Frontal cortex (tissue), 4 donors: ENCODE results near the gene USB1. TPM values are rescaled to one million over a fixed set of nuclear protein-coding genes. Genes with fewer than 3 reads are reported as not detected.
"Not testable (repeated sequence)": the region's sequence is repeated elsewhere in the genome, so short reads cannot be mapped to it uniquely, and the experiment has no call there.

Source experiments
- DNase-seq, 2 donors: peaks; one replicate each; pipeline ENCODE4 v3.0.0; 2012; ENCODE audit warnings: low spot score in 2 of 2
- FAIRE-seq: peaks from 2 replicates; lab custom pipeline; 2012; peaks lifted over from hg19 to GRCh38; lab: Jason Lieb, UNC
- total RNA-seq: library from RNA; depleted of rRNA; stranded (reverse); fragments of >200 nt; gene quantifications from one replicate; pipeline ENCODE4 v1.2.3, GENCODE V29; 2014
- donor health status: control.
- donor health status: control.
- donor health status: control.

The USB1 gene
- total RNA-seq, 1 donor from 2014 or later, result 3.7 TPM

DNA sequence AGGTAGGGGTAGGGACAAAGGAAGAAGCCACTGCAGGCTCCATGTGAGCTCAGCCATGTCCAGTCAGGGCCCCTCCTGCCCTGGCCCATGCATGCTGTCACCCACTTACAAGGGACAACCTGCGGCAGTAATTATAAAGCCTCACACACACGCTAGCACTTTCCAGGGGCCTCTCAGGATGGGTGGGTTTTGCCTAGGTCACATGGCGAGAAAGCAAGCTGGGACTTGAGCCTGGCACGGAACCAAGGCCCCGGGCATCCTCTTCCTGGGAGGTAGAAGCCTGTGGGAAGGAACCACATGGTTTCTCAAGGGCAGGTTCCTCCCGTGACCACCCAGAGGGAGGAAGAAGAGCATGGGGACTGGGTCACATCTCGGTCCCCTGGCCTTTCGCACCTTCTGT, 7.8 kb upstream of the USB1 start:
- no peak for DNase-seq
- no peak for FAIRE-seq

DNA sequence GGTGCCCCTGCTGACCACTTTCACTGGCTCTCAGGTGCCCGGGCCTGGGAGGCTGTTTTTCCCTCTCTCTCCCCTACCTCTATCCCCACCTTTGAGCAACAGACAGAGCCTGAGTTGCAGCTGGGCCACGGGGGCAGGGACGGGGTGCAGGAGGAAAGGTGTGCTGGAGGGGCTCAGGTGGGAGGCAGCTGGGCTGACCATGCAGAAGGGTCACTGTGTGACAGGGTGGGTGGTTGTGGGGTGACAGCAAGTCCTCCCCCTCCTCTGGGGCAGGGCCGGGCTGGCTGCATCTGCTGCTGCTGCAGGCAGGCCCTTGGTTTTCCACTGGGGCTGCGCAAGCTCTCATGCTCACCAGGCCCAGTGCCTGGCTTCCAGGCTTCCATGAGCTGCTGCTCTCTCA, 7.3 kb upstream of the USB1 start:
- FAIRE-seq, result no peak
- DNase-seq, result no peak

DNA sequence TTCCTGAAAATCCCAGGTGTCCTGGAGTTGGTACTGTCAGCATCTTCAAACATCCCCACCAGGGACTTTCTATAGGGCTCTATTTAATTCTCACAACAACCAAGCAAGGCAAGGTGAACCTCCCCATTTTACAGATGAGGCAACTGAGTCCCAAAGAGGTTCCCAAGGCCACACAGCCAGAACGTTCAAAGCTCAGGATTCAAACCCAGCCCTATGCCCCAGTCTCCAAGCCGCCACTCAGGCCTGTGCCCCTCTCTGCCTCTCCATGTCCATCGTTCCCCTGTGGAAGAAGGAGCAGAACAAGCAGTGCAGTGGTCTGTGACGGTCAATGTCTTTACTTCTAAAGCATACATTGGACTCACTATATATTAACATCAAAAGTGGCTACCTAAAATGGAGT, 6.8 kb upstream of the USB1 start:
- FAIRE-seq, result no peak
- no peak for DNase-seq

DNA sequence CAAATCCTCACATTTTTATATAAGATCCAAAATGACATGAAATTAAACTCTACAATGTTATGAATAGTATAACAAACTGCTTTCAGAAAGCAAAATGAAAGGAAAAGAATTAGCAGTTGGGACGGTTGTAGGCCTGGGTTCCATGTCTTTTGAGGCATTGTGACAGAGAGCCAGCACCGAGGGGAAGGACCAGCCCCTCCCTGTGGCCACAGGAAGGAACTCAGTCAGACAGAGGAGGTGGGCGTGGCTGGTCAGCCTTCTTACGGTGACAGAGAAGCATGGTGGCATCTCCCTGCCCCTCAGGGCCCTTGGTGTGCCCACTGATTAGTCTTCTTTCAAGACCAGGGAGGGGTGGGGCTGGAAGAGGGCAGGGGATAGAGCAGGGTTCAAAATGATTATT, 6.4 kb upstream of the USB1 start:
- FAIRE-seq (no peak), DNase-seq (peak in 1 of 2 donors; percentile 38)

DNA sequence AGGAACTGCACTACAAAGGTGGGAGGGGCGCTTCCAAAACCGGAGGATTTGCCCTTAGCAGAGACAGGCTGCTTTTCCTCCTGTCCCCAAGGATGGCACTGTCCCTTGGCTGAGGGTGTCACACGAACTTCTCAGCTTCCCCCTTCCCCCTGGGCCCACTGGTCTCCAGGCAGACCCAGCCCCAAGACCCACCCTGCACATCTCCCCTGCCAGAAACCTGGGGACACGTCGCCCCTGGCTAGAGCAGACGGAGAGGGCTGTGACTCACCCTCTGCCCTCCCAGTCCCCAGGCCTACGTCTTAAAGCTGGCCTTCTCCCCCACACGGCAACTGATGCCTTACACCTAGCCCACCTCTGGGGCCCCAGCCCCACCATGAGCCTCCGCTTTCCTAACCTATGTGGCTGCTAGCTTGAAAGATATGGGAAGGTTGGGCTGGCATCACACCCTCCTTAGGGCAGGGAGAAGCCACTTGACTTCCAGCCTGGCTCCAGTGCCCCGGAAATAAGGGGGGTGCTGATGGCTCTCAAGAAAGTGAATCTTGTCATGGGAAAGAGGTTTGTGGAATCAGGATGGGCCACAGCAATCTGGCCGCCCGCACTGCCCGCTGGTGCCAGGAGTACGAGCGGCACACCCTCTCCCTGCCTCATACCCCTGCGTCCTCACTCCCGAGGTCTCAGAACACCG, 5.3 kb upstream of the USB1 start:
- DNase-seq (no peak), FAIRE-seq (no peak)

DNA sequence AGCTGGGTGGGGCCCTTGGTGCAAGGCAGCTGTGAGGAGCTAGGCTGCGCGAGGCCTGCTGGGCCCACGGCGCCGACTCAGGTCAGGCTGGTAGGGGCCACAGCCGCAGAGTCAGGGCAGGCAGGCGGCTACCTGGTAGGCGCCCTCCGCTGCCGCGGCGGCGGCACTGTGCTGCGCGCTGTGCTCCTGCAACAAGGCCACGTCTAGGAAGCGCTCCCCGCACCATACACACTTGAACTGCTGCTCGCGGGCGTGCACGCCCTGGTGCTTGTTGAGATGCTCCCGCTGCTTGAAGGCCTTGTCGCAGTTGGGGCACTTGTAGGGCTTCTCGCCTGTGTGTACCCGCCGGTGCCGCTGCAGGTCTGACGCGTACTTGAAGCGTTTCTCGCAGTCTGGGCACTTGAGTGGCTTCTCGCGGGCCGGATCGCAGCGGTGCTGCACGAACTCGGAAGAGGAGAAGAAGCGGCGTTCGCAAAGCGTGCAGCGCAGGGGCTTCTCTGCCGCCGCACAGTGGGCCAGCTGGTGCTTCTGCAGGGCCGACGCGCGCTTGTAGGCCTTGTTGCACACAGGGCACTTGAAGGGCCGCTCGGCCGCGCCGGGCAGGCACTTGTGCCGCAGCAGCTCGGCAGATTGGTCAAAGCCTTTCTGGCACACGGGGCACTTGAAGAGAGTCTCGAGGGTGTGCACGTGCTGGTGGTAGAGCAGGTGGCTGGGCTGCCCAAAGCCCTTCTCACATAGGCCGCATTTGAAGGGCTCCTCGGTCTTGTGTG, 4.6 kb upstream of the USB1 start:
- no peak for FAIRE-seq

DNA sequence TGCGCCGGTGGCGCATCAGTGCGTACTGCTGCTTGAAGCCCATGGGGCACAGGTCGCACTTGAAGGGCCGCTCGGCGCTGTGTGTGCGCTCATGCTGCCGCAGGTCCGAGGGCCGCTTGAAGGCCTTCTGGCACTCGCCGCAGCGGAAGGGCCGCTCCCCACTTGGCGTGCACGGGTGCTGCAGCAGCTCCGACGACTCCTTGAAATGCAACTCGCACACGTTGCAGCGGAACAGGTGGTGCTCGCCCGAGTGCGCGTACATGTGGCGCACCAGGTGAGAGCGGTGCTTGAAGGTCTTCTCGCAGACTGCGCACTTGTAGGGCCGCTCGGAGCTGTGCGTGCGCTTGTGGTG, 4.1 kb upstream of the USB1 start:
- no peak for DNase-seq

More for the DNA sequence above, 4.6 kb upstream of the USB1 start:
- no peak for DNase-seq

DNA sequence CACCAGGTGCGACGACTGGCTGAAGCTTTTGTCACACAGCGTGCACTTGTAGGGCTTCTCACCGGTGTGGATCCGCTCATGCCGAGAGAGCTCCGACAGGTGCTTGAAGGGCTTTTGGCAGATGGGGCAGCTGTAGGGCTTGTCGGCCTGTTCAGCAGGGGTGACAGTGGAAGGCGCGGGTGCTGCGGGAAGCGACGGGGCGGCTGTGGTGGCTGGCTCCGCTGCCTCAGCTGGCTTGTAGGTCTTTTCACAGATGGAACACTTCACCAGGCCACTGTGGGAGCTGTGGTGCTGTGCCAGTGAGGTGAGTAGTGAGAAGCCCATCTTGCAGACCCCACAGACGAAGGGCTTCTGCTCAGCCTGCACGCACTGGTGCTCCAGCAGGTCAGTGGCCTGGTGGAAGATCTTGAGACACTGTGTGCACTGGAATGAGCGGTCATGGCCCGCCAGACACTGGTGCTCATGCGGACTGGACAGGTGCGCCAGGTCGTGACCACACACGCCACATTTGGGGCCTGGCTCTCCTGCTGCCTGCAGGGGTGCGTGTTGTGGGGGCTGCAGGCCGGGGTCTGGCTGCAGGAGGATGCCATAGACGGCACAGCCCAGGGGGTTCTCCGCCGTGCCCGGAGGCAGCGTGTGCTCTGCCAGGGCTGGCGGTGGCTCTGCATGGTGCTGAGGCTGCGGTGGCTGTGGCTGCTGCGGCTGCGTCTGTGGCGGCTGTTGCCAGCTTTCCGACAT, 3.5 kb upstream of the USB1 start:
- DNase-seq, result no peak
- no peak for FAIRE-seq

More for the DNA sequence above, 4.1 kb upstream of the USB1 start:
- FAIRE-seq, result no peak

DNA sequence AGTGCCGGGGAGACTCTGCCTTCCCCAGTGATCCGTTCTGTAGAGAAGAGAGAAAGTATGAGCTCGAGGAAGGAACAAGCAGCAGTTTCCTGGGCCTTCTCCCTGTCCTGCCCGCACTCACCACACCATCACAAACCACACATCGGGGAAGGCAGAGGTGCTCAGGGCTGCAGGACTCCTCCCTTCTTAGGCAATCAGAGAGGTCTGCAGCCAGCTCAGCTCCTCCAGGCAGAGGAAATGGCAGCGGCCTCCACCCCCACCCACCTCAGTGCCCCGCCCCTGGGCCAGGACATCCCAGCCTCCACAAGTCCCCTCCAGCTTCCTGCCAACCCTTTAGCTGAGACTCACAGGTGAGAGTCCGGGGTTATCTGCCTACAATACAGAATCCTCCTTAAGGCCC, 2.7 kb upstream of the USB1 start:
- FAIRE-seq (no peak), DNase-seq (no peak)

DNA sequence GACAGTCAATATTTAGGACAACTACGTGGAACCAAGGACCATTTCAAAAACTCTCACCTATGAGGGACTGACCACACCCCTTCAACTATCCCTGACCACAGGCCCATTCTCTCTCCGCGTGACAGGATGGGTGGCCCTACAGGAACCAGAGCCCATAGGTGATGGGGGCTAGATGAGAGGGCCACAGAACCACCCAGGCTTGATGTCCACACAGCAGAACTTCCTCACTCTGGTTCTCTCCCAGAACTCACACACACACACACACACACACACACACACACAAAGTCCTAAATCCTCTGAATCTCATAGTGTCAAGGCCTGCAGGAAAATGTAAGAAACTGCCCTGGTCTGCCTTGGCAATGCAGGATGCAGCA, 2.2 kb upstream of the USB1 start:
- DNase-seq (no peak), FAIRE-seq (no peak)

DNA sequence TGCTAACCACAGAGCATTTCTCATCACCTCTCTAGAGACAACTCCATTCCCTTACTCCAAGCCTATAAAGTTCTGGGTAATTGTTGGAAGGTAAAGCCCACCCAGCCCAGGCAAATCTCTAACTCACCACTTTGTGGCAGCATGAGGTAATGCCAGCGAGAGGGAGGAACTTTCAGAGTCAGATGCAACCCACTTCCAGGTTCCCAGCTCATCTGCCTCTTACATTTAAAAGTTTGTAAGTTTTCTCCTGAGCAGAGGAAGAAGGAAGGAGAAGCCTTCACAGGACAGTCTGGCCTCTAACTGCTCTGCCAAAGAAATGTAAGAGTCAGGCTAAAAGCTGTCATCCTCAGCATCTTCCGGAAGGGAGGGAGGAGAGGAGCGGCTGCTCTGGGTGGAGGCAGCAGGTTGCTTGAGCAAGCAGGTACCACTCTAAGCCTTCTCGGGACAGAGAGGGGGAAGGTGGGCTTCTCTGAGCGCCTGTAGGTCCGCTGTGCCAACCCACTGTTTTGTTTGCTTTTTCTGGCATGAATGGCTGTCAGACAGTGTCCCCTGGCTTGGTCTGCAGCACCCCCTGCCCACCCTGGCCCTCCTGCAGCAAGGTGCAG, 1.7 kb upstream of the USB1 start:
- FAIRE-seq, result no peak
- peak in 1 of 2 donors; percentile 49 for DNase-seq

DNA sequence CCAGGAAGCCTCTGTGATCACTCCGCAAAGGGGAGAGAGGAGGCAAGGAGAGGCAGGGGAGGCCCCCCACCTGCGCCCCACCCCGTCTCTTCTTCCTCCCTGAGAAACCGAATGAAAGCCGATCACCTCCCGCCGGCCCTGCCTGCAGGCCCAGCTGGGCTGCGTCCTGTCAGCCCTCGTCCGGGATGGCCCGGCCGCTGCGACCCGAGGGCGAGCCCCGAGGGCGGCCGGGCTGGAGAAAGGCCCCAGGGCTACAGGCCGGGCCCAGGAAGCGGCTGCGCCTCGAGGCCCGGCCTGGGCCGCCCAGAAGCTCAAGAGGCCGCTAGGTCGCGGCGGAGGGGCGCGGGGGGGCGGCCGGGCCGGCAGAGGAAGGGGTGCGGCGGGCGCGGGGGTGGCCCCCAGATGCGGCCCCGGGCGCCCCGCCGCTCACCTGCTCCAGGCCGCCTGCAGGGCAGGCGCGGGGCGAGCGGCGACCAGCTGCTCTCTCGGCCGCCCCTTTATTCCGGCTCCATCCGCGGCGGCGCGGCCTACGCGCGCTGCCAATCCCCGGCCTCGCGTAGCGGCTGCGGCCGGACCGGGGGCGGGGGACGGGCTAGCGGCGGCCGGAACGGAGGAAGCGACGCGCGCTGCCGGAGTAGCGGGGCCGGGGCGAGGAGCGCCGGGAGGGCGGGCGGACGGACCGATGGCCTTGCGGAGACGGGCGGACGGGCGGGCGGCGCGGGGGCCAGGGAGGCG, 1.1 kb upstream of the USB1 start, which contains the start of gene ZNF319:
ZNF319 (minus strand) TSS at position 702 of the 735 bp plus-strand sequence. CDS start 2,407 bp downstream, outside the sequence.
- FAIRE-seq, result no peak

DNA sequence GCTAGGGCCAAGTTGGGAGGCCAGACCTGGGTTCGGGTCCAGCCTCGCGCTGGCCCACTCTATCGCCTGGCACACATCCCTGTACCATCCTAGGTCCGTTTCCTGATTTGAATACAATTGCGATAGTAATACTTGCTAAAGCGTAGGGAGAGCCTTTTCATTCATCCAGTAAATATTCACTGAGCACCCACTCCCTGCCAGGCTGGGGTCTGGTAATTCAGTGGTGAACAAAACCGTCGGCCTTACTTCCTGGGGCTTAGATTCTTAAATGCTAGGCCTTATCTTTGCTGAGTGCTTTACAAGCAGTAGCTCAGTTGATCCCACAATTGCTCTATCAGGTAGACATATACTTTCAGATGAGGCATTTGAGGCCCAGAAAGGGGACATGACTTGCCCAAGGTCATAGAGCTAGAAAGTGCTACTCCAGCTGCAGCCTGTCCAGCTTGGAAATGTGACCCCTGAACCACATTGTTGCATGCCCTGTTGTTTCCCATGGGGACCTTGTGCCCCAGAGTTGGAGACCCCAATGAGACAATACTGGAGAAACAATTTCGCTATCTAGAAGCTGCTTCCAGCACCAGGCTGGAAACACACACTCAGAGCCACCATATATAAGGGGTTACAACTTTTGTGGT, 691 bp downstream of the USB1 start:
- DNase-seq (no peak), FAIRE-seq (no peak)

More for the DNA sequence above, 1.1 kb upstream of the USB1 start, which contains the start of gene ZNF319:
- DNase-seq, result peak; percentile 53 to 64

DNA sequence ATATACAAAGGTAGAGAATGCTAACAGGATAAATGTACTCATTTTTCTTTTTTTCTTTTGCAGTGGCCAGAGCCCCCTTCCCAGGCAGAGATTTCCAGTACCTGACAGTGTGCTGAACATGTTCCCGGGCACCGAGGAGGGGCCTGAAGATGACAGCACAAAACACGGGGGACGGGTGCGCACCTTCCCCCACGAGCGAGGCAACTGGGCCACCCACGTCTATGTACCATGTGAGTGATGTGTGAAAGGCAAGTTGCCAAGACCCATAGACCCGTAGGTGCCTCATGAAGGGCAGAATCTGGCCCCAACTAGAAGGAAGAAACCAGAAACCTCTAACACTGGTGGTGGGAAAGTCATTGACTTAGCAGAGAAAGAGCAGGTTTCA, 1.2 kb downstream of the USB1 start:
- FAIRE-seq, result no peak
- no peak for DNase-seq

DNA sequence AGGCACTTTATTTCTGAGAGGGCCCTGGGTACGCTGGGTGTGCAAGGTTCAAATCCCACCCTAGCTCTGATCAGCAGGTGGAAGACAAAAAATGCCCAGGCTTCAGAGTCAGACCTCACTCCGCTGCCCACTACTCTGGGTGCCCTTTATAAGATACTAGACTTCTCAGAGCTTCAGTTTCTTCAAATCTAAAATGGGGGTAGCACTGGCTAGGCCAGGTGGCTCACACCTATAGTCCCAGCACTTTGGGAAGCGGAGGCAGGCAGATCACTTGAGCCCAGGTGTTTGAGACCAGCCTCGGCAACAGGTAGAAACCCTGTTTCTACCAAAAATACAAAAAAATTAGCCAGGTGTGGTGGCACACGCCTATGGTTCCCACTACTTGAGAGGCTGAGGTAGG, 1.7 kb downstream of the USB1 start:
- FAIRE-seq, result no peak

DNA sequence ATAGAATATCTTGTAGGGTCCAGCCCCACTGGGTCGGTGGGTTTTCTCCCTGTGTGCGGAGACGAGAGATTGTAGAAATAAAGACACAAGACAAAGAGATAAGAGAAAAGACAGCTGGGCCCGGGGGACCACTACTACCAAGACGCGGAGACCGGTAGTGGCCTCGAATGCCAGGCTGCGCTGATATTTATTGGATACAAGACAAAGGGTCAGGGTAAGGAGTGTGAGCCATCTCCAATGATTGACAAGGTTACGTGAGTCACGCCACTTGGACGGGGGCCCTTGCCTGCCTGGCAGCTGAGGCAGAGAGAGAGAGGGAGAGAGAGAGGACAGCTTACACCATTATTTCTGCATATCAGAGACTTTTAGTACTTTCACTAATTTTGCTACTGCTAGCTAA, 3.5 kb downstream of the USB1 start:
- DNase-seq, FAIRE-seq: not testable (repeated sequence)

More for the DNA sequence above, 1.7 kb downstream of the USB1 start:
- no peak for DNase-seq

DNA sequence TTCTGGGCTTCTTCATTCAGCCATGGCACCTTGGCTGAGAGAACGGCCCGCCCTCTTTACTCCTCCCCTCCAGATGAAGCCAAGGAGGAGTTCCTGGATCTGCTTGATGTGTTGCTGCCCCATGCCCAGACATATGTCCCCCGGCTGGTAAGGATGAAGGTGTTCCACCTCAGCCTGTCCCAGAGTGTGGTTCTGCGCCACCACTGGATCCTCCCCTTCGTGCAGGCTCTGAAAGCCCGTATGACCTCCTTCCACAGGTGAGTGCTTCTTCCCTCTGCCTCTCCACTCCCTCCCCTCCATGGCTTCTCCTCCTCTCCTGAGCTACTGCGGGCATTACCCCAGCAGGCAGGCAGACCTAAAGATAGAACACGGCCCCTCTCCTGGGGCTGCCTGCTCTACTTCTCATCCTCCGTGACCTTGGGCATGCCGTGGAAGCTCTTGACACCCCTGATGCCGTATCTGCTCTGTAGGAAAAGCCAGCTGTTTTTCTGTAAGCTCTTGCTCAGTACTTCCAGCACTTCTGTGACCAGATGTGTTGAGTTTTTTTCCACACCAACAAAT, 8.7 kb downstream of the USB1 start:
- FAIRE-seq, result no peak

DNA sequence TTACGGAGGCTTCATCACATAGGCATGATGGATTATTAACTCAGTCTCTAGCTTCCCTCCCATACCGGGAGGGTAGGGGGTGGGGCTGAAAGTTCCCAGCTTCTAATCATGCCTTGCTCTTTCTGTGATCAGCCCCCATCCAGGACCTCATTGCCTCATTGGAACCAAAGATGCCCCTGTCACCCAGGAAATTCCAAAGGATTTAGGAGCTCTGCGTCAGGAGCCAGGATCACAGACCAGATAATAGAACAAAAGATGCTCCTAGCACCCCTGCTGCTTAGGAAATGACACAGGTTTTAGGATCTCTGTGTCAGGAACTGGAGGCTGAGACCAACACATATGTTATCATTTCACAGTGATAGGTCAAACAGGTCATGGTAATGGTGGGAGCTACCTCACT, 9.7 kb downstream of the USB1 start:
- no peak for FAIRE-seq
- DNase-seq, result no peak

More for the DNA sequence above, 8.7 kb downstream of the USB1 start:
- no peak for DNase-seq

DNA sequence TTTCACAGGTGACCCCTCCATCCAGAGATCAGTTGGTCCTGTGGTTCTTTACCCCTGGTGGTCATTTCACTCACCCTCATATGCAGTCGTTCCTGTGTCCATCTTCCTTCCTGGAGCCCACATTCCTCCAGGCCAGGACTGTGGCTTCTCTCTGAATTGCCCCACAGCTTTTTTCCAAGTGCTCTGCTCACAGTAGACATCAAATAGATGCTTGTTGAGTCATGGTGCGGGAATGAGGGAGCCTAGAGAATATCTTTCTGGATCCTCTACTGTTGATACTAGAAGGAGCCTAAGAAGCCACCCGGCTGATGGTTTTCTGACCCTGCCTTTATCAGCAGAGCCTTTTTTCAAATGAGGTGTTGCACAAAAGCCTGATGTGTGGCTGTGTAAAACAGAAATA, 10.4 kb downstream of the USB1 start:
- no peak for DNase-seq
- FAIRE-seq, result no peak
